ENCODE measurements around the gene ZNF653.
"Not testable (repeated sequence)": the region's sequence is repeated elsewhere in the genome, so short reads cannot be mapped to it uniquely, and the experiment has no call there.

DNA sequence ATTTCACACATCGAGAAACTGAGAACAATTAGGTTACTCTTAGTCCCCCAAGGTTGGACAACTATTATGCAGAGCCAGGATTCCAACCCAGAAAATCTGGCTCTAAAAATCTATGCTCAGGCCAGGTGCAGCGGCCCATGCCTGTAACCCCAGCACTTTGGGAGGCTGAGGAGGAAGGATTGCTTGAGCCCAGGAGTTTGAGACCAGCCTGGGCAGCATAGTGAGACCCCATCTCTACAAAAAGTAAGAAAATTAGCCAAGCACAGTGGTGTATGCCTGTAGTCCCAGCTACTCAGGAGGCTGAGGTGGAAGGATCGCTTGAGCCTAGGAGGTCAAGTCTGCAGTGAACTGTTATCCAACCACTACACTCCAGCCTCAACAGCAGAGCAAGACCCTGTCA is 72.1 kb downstream of the ZNF653 start:
- TF ChIP-seq CTCF (IDR thresholded peaks at IDR 0.05; ENCODE audit: extremely low read depth in 1 of 2, insufficient read depth in 1 of 2, low read depth in 1 of 2, low read length in 2 of 2); MYC (IDR thresholded peaks at IDR 0.05; ENCODE audit: low read depth, low read length); POLR2AphosphoS5 (IDR thresholded peaks at IDR 0.05; ENCODE audit: insufficient read depth, low read depth, low read length); POLR2A (IDR thresholded peaks at IDR 0.05; ENCODE audit: low read depth, low read length); EZH2 (IDR thresholded peaks at IDR 0.05; ENCODE audit: borderline replicate concordance, low read depth, low read length, severe bottlenecking); MAX (IDR thresholded peaks at IDR 0.05; ENCODE audit: insufficient read depth, insufficient read length): not testable (repeated sequence)
